Measurements from ENCODE around the gene POLR1A. TPM values are rescaled to one million over a fixed set of nuclear protein-coding genes. Genes with fewer than 3 reads are reported as not detected.

The POLR1A gene
- total and polyA plus RNA-seq, 2 of the 8 experiments (the other 6 are each of a cell fraction or from before 2014, with no cell fraction given), result 8.9 to 58.1 TPM

- TF ChIP-seq CTCF (IDR thresholded peaks at IDR 0.05; ENCODE audit: control extremely low read depth in 1 of 3, insufficient read depth in 1 of 3, low read depth in 1 of 3, low read length in 3 of 3) (no peak), RAD21 (IDR thresholded peaks at IDR 0.05 in 1 of 2, conservative IDR thresholded peaks at IDR 0.05 in 1 of 2; ENCODE audit: low read depth in 2 of 2, low read length in 2 of 2) (no peak), GTF2F1 (IDR thresholded peaks at IDR 0.05; ENCODE audit: borderline replicate concordance, low read depth, low read length) (no peak), RNF2 (IDR thresholded peaks at IDR 0.05; ENCODE audit: borderline replicate concordance, low read depth, low read length, missing control alignments, poor library complexity, severe bottlenecking) (no peak), HDAC6 (IDR thresholded peaks at IDR 0.05; ENCODE audit: low read depth, low read length) (no peak)
- TF ChIP-seq, protein P1, sequence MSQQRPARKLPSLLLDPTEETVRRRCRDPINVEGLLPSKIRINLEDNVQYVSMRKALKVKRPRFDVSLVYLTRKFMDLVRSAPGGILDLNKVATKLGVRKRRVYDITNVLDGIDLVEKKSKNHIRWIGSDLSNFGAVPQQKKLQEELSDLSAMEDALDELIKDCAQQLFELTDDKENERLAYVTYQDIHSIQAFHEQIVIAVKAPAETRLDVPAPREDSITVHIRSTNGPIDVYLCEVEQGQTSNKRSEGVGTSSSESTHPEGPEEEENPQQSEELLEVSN (IDR thresholded peaks at IDR 0.05), result no peak
Observed at GRCh38 chr2:86036669-86037138, 69.0 kb downstream of the POLR1A start (continued).

Data from H1 (cell line).